ENCODE data around the gene GHDC.

DNA sequence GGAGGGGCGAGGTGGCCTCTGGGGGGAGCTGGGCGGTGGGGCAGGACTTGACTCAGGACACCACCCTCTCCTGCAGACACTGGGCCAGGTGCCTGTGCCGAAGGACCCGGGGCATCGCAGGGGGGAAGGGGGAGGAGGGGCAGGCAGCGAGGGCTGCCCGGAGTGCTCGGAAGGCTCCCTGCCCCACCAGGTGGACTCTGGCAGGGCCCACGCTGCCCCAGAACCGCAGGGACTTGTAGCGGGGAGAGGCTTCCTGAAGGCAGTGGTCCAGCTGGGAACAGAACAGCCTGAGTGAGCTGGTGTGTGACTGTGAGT is 4.7 kb downstream of the GHDC start:
- TF ChIP-seq, protein P1, sequence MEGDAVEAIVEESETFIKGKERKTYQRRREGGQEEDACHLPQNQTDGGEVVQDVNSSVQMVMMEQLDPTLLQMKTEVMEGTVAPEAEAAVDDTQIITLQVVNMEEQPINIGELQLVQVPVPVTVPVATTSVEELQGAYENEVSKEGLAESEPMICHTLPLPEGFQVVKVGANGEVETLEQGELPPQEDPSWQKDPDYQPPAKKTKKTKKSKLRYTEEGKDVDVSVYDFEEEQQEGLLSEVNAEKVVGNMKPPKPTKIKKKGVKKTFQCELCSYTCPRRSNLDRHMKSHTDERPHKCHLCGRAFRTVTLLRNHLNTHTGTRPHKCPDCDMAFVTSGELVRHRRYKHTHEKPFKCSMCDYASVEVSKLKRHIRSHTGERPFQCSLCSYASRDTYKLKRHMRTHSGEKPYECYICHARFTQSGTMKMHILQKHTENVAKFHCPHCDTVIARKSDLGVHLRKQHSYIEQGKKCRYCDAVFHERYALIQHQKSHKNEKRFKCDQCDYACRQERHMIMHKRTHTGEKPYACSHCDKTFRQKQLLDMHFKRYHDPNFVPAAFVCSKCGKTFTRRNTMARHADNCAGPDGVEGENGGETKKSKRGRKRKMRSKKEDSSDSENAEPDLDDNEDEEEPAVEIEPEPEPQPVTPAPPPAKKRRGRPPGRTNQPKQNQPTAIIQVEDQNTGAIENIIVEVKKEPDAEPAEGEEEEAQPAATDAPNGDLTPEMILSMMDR (IDR thresholded peaks at IDR 0.05) = no peak
- TF ChIP-seq POLR2A (IDR thresholded peaks at IDR 0.05) = no peak
- TF ChIP-seq POLR2AphosphoS5 (IDR thresholded peaks at IDR 0.05) = no peak
- TF ChIP-seq EP300 (IDR thresholded peaks at IDR 0.05) = no peak
